Nephron (organoid): ENCODE data around the gene PLD1.

ENCODE experiments used
- H3K27ac Mint-ChIP-seq, 3 experiments: 2 replicates each; pipeline ENCODE4 v1.8.0; 2020; ENCODE audit warnings: mixed read lengths in 3 of 3, mild to moderate bottlenecking in 2 of 3, moderate library complexity in 1 of 3
- H3K27me3 Mint-ChIP-seq: 2 replicates; pipeline ENCODE4 v1.8.0; 2021; ENCODE audit warnings: low read depth, mild to moderate bottlenecking, moderate library complexity, mixed read lengths
- H3K36me3 Mint-ChIP-seq: 2 replicates; pipeline ENCODE4 v1.8.0; 2020; ENCODE audit warnings: low read depth, mixed read lengths
- H3K4me1 Mint-ChIP-seq: 2 replicates; pipeline ENCODE4 v1.8.0; 2020; ENCODE audit warnings: mixed read lengths
- H3K4me3 Mint-ChIP-seq, 3 experiments: 2 replicates each; pipeline ENCODE4 v1.8.0; 2020; ENCODE audit warnings: mild to moderate bottlenecking in 3 of 3, mixed read lengths in 3 of 3, moderate library complexity in 2 of 3
- H3K9me3 Mint-ChIP-seq: 2 replicates; pipeline ENCODE4 v1.8.0; 2020; ENCODE audit warnings: mixed read lengths
- CTCF ChIP-seq, 3 experiments: fragments of 200-600 bp; sonication (generic); IDR thresholded peaks; one replicate each; pipeline ENCODE4 v1.5.0; 2021; ENCODE audit warnings: antibody characterized with exemption in 3 of 3; ENCODE audit not compliant: unreplicated experiment in 3 of 3

Gene PLD1

GRCh38 chr3:171677706-171678105 is 132.6 kb downstream of the PLD1 start:
- H3K27me3 Mint-ChIP-seq: no peaks in the 10 kb centered on the region
- no peak for TF ChIP-seq CTCF (IDR thresholded peaks at IDR 0.05; ENCODE audit: unreplicated experiment in 3 of 3)
- no peak overlapping the region for H3K4me3 Mint-ChIP-seq
- peaks cover 6% of the 10 kb centered on the region for H3K4me1 Mint-ChIP-seq
- peak overlapping the region; percentile 11 to 32 (median 27) for H3K27ac Mint-ChIP-seq
- H3K36me3 Mint-ChIP-seq: peaks cover 10% of the 10 kb centered on the region
- H3K9me3 Mint-ChIP-seq: peaks cover 3% of the 10 kb centered on the region

- TF ChIP-seq CTCF (IDR thresholded peaks at IDR 0.05; ENCODE audit: unreplicated experiment in 3 of 3): no peak
- peaks cover 3% of the 10 kb centered on the region for H3K9me3 Mint-ChIP-seq
- no peaks in the 10 kb centered on the region for H3K27me3 Mint-ChIP-seq
- peak overlapping the region in 2 of 3 experiments; percentile 27 to 46 for H3K27ac Mint-ChIP-seq
- peaks cover 10% of the 10 kb centered on the region for H3K36me3 Mint-ChIP-seq
- peaks cover 6% of the 10 kb centered on the region for H3K4me1 Mint-ChIP-seq
- H3K4me3 Mint-ChIP-seq: no peak overlapping the region
Observed at GRCh38 chr3:171676601-171677175, 133.6 kb downstream of the PLD1 start.

GRCh38 chr3:171673951-171674350 is 136.3 kb downstream of the PLD1 start:
- TF ChIP-seq CTCF (IDR thresholded peaks at IDR 0.05; ENCODE audit: unreplicated experiment in 3 of 3): no peak
- Mint-ChIP-seq H3K36me3 (peaks cover 10% of the 10 kb centered on the region), H3K27me3 (no peaks in the 10 kb centered on the region), H3K27ac (peak overlapping the region in 1 of 3 experiments; percentile 43), H3K4me1 (no peaks in the 10 kb centered on the region), H3K4me3 (no peak overlapping the region), H3K9me3 (peaks cover 3% of the 10 kb centered on the region)

- TF ChIP-seq CTCF (IDR thresholded peaks at IDR 0.05; ENCODE audit: unreplicated experiment in 3 of 3): no peak
- no peaks in the 10 kb centered on the region for H3K4me1 Mint-ChIP-seq
- no peaks in the 10 kb centered on the region for H3K27me3 Mint-ChIP-seq
- H3K4me3 Mint-ChIP-seq: no peak overlapping the region
- H3K36me3 Mint-ChIP-seq: peaks cover 14% of the 10 kb centered on the region
- H3K9me3 Mint-ChIP-seq: peaks cover 3% of the 10 kb centered on the region
- no peak overlapping the region for H3K27ac Mint-ChIP-seq
Observed at GRCh38 chr3:171672538-171672937, 137.7 kb downstream of the PLD1 start.

GRCh38 chr3:171672124-171672523 is 138.2 kb downstream of the PLD1 start:
- H3K4me1 Mint-ChIP-seq: no peaks in the 10 kb centered on the region
- H3K4me3 Mint-ChIP-seq: no peak overlapping the region
- peaks cover 14% of the 10 kb centered on the region for H3K36me3 Mint-ChIP-seq
- TF ChIP-seq CTCF (IDR thresholded peaks at IDR 0.05; ENCODE audit: unreplicated experiment in 3 of 3): no peak
- H3K27ac Mint-ChIP-seq: no peak overlapping the region
- no peaks in the 10 kb centered on the region for H3K27me3 Mint-ChIP-seq
- peaks cover 3% of the 10 kb centered on the region for H3K9me3 Mint-ChIP-seq

GRCh38 chr3:171671709-171672108 is 138.6 kb downstream of the PLD1 start:
- H3K9me3 Mint-ChIP-seq: peaks cover 3% of the 10 kb centered on the region
- peaks cover 14% of the 10 kb centered on the region for H3K36me3 Mint-ChIP-seq
- H3K4me1 Mint-ChIP-seq: no peaks in the 10 kb centered on the region
- H3K27ac Mint-ChIP-seq: no peak overlapping the region
- no peaks in the 10 kb centered on the region for H3K27me3 Mint-ChIP-seq
- TF ChIP-seq CTCF (IDR thresholded peaks at IDR 0.05; ENCODE audit: unreplicated experiment in 3 of 3): no peak
- H3K4me3 Mint-ChIP-seq: no peak overlapping the region
